Mesenchymal stem cell (in vitro differentiated cells and primary cell): ENCODE results near the gene MALSU1.

ENCODE experiments used
- DNase-seq: peaks from one replicate; pipeline ENCODE4 v3.0.0-alpha.2; 2013
- H2AFZ ChIP-seq: one replicate; pipeline ENCODE4 v1.6.1; 2013; ENCODE audit warnings: low read depth, mild to moderate bottlenecking, control low read depth, inconsistent platforms, low read length, moderate library complexity
- H2AK5ac ChIP-seq: 2 replicates; pipeline ENCODE4 v1.6.1; 2013; ENCODE audit warnings: low read length, moderate library complexity, mild to moderate bottlenecking, inconsistent platforms; ENCODE audit not compliant: severe bottlenecking
- H2BK120ac ChIP-seq: one replicate; pipeline ENCODE4 v1.6.1; 2013; ENCODE audit warnings: low read depth, mild to moderate bottlenecking, inconsistent platforms, low read length, moderate library complexity
- H2BK12ac ChIP-seq, 2 experiments: one replicate each; pipeline ENCODE4 v1.6.1; 2013; ENCODE audit warnings: inconsistent platforms in 2 of 2, low read length in 2 of 2, mild to moderate bottlenecking in 2 of 2, moderate library complexity in 2 of 2, control low read depth in 1 of 2
- H2BK15ac ChIP-seq: one replicate; pipeline ENCODE4 v1.6.1; 2013; ENCODE audit warnings: mild to moderate bottlenecking, low read depth, inconsistent platforms; ENCODE audit not compliant: poor library complexity, severe bottlenecking
- H2BK5ac ChIP-seq: 2 replicates; pipeline ENCODE4 v1.6.1; 2013; ENCODE audit warnings: low read depth, mild to moderate bottlenecking, low read length, control low read depth, inconsistent platforms; ENCODE audit not compliant: poor library complexity, severe bottlenecking
- H3K14ac ChIP-seq, 2 experiments: one replicate each; pipeline ENCODE4 v1.6.1; 2013; ENCODE audit warnings: inconsistent platforms in 2 of 2, low read length in 2 of 2, control low read depth in 1 of 2, mild to moderate bottlenecking in 1 of 2, moderate library complexity in 1 of 2
- H3K18ac ChIP-seq, 2 experiments: one replicate each; pipeline ENCODE4 v1.6.1; 2013; ENCODE audit warnings: inconsistent platforms in 2 of 2, low read length in 2 of 2, control low read depth in 1 of 2, low read depth in 1 of 2, mild to moderate bottlenecking in 1 of 2
- H3K23ac ChIP-seq, 2 experiments: one replicate each; pipeline ENCODE4 v1.6.1; 2013; ENCODE audit warnings: inconsistent platforms in 2 of 2, low read length in 2 of 2, mild to moderate bottlenecking in 2 of 2, moderate library complexity in 2 of 2, control low read depth in 1 of 2
- H3K27ac ChIP-seq: 2 replicates; pipeline ENCODE4 v1.5.1; 2013; ENCODE audit warnings: mild to moderate bottlenecking, moderate library complexity, low read length, control low read depth, inconsistent platforms; ENCODE audit not compliant: poor library complexity, severe bottlenecking
- H3K27me3 ChIP-seq, 2 experiments: 2 replicates each; pipeline versions ENCODE4 v1.6.1 to v1.7.0; 2013; ENCODE audit warnings: low read length in 2 of 2, mild to moderate bottlenecking in 2 of 2, moderate library complexity in 2 of 2, control low read depth in 1 of 2, inconsistent platforms in 1 of 2; ENCODE audit not compliant: control insufficient read depth in 1 of 2, insufficient read depth in 1 of 2
- H3K36me3 ChIP-seq, 2 experiments: 2 replicates each; pipeline versions ENCODE4 v1.6.1 to v1.7.0; 2013; ENCODE audit warnings: low read length in 2 of 2, control low read depth in 1 of 2, inconsistent platforms in 1 of 2, low read depth in 1 of 2, mild to moderate bottlenecking in 1 of 2; ENCODE audit not compliant: insufficient read depth in 2 of 2, control insufficient read depth in 1 of 2
- H3K4ac ChIP-seq, 2 experiments: one replicate each; pipeline ENCODE4 v1.6.1; 2013; ENCODE audit warnings: inconsistent platforms in 2 of 2, low read length in 2 of 2, mild to moderate bottlenecking in 2 of 2, moderate library complexity in 2 of 2, control low read depth in 1 of 2, low read depth in 1 of 2
- H3K4me1 ChIP-seq: 2 replicates; pipeline ENCODE4 v1.6.1; 2013; ENCODE audit warnings: low read depth, low read length, control low read depth; ENCODE audit not compliant: control insufficient read depth, insufficient read depth
- H3K4me2 ChIP-seq: 2 replicates; pipeline ENCODE4 v1.6.1; 2013; ENCODE audit warnings: low read length, mild to moderate bottlenecking, inconsistent platforms; ENCODE audit not compliant: poor library complexity, severe bottlenecking
- H3K4me3 ChIP-seq, 2 experiments: 2 replicates each; pipeline versions ENCODE4 v1.5.1 to v1.7.0; 2013; ENCODE audit warnings: low read length in 2 of 2, mild to moderate bottlenecking in 2 of 2, control low read depth in 1 of 2, low read depth in 1 of 2; ENCODE audit not compliant: insufficient read depth in 1 of 2
- H3K79me1 ChIP-seq: replicated peaks from 2 replicates; pipeline ENCODE4 v1.6.1; 2013; ENCODE audit warnings: mild to moderate bottlenecking, control low read depth, low read length, inconsistent platforms; ENCODE audit not compliant: poor library complexity, severe bottlenecking
- H3K9ac ChIP-seq: 2 replicates; pipeline ENCODE4 v1.7.0; 2013; ENCODE audit warnings: mild to moderate bottlenecking, low read length, moderate library complexity
- H3K9me3 ChIP-seq: 2 replicates; pipeline ENCODE4 v1.7.0; 2013; ENCODE audit warnings: mild to moderate bottlenecking, low read length; ENCODE audit not compliant: control insufficient read depth
- H4K8ac ChIP-seq: one replicate; pipeline ENCODE4 v1.6.1; 2013; ENCODE audit warnings: inconsistent platforms, mild to moderate bottlenecking, low read length, moderate library complexity
- H4K91ac ChIP-seq: one replicate; pipeline ENCODE4 v1.6.1; 2013; ENCODE audit warnings: mild to moderate bottlenecking, low read length, inconsistent platforms
- WGBS: methylation state at CpG from one replicate; pipeline ENCODE4 v1.1.7; 2013; ENCODE audit warnings: mixed read lengths; 5-methylcytosine and 5-hydroxymethylcytosine counted together

Gene MALSU1

DNA sequence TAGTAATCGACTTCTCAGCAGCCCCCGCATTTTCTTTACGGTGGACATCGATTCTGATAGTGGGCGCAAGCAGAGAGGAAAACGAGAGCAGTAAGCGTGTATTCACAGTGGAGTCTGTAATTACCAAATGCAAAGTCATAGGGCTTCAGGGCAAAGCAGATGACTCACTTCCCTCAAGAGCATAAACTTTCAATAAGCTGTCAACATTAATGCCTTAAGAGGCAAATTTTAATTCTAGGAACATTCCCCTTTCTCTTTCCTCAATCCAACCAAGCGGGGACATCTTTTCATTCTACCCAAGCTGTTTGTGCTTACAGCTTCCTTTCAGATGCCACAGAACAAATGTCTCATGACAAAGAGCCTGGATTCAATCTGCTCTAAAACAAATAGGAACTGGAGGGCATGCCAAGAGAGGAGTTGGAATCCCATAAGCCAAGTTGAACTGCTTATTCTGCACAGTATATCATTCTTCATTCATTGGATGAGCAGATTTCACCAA, 48.6 kb downstream of the MALSU1 start:
- Histone ChIP-seq H3K9ac (peak overlapping the region; percentile 54), H2BK12ac (no peak overlapping the region), H3K4me2 (peak overlapping the region; percentile 46), H3K27ac (peak overlapping the region; percentile 79), H4K91ac (no peak overlapping the region), H2AFZ (no peak overlapping the region), H3K4ac (peak overlapping the region in 1 of 2 experiments; percentile 61), H2BK15ac (no peak overlapping the region), H3K27me3 (no peaks in the 10 kb centered on the region), H3K9me3 (no peaks in the 10 kb centered on the region), H3K4me1 (peaks cover 8% of the 10 kb centered on the region), H2BK5ac (no peak overlapping the region), H3K23ac (no peak overlapping the region), H3K36me3 (peaks cover 0 to 2% of the 10 kb centered on the region in 2 experiments), H3K79me1 (peaks cover 20% of the 10 kb centered on the region), H3K18ac (peak overlapping the region in 1 of 2 experiments; percentile 42), H4K8ac (no peak overlapping the region), H3K4me3 (peak overlapping the region in 1 of 2 experiments; percentile 42), H2BK120ac (no peak overlapping the region), H2AK5ac (peak overlapping the region; percentile 4), H3K14ac (no peak overlapping the region)
- peak; percentile 94 for DNase-seq
- WGBS: 14% methylated on average over 7 of the region's 8 CpGs

DNA sequence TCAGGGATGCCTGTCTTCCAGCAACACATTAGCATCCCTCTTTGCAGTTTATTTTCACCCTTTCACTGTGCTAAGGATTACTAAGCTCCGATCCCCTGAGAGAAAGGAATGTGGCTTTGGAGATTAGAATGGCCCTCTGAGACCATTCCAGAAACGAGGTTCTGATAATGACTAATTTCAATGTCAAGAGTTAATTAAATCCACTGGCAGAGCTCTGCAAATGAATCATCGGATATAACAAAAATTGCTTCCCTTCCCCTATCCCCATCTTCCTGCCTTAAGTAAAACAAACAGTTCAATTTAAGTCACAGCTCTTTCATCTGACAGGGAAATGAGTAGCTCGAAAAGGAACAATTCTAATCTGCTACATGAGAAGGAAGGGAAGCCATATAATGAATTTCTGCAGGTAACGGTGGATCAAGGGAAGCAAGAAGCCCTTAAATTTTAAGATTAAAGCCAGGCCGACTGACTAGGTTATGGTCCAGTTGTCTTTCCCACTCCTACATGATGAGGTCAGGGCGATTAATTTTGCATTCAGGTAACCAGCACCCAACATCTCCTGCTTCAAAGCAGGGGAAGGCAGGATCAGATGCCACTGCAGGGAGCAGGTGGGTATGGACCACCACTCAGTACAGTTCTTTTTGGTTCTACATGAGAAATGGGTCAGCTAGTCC, 50.5 kb downstream of the MALSU1 start:
- Histone ChIP-seq H3K14ac (no peak overlapping the region), H3K79me1 (peaks cover 22% of the 10 kb centered on the region), H2BK12ac (peak overlapping the region; percentile 49 to 95), H3K4ac (peak overlapping the region in 1 of 2 experiments; percentile 84), H2AK5ac (no peak overlapping the region), H3K9ac (peak overlapping the region; percentile 17), H2AFZ (no peak overlapping the region), H2BK5ac (no peak overlapping the region), H3K9me3 (no peaks in the 10 kb centered on the region), H4K91ac (no peak overlapping the region), H2BK15ac (peak overlapping the region; percentile 53), H3K36me3 (peaks cover 0 to 2% of the 10 kb centered on the region in 2 experiments), H2BK120ac (no peak overlapping the region), H3K4me1 (peaks cover 12% of the 10 kb centered on the region), H4K8ac (peak overlapping the region; percentile 62), H3K27ac (peak overlapping the region; percentile 59), H3K4me2 (no peak overlapping the region), H3K18ac (peak overlapping the region; percentile 67 to 83), H3K4me3 (peak overlapping the region in 1 of 2 experiments; percentile 36), H3K27me3 (no peaks in the 10 kb centered on the region), H3K23ac (peak overlapping the region in 1 of 2 experiments; percentile 80)
- WGBS: 27% methylated on average over 7 of the region's 7 CpGs
- peak; percentile 65 for DNase-seq

DNA sequence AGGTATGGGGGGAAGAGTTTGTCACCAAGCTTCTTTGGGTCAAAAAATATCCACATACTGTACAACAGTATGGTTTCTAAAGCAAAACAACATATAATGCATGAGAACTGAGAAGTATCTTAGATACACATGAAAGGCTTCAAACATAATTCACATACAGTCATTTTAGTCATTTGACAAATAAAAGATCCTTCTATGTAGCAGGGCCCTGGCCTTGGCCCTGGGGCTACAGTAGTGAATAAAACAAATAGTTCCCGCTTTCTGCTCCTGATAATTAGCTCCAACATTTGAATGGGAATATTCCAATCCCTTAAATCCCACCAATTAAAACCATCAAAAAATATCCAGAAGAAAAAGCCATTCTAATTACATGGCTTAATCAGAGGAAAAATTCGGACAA, 51.3 kb downstream of the MALSU1 start:
- H3K9me3 ChIP-seq: no peaks in the 10 kb centered on the region
- H3K4me2 ChIP-seq: no peak overlapping the region
- no peak overlapping the region for H4K8ac ChIP-seq
- no peak overlapping the region for H2BK5ac ChIP-seq
- H2BK12ac ChIP-seq: no peak overlapping the region
- no peak overlapping the region for H3K27ac ChIP-seq
- no peak overlapping the region for H3K9ac ChIP-seq
- 100% methylated on average over 2 of the region's 2 CpGs for WGBS
- H3K4me1 ChIP-seq: peaks cover 12% of the 10 kb centered on the region
- H3K23ac ChIP-seq: no peak overlapping the region
- H4K91ac ChIP-seq: no peak overlapping the region
- H3K14ac ChIP-seq: no peak overlapping the region
- H3K18ac ChIP-seq: no peak overlapping the region
- no peak overlapping the region for H3K4me3 ChIP-seq
- H3K79me1 ChIP-seq: peaks cover 22% of the 10 kb centered on the region
- no peak overlapping the region for H2BK15ac ChIP-seq
- no peak overlapping the region for H2AFZ ChIP-seq
- no peaks in the 10 kb centered on the region for H3K27me3 ChIP-seq
- H3K4ac ChIP-seq: no peak overlapping the region
- H2BK120ac ChIP-seq: no peak overlapping the region
- no peak for DNase-seq
- no peaks in the 10 kb centered on the region for H3K36me3 ChIP-seq
- H2AK5ac ChIP-seq: no peak overlapping the region

GRCh38 chr7:23353172-23353571, 54.0 kb downstream of the MALSU1 start:
- Histone ChIP-seq H3K18ac (no peak overlapping the region), H3K36me3 (no peaks in the 10 kb centered on the region), H2BK15ac (no peak overlapping the region), H3K4ac (no peak overlapping the region), H3K4me1 (peaks cover 7% of the 10 kb centered on the region), H2AK5ac (peak overlapping the region; percentile 27), H2BK12ac (no peak overlapping the region), H3K14ac (no peak overlapping the region), H3K23ac (no peak overlapping the region), H2BK120ac (no peak overlapping the region), H3K4me2 (no peak overlapping the region), H3K79me1 (peaks cover 26% of the 10 kb centered on the region), H3K27me3 (no peaks in the 10 kb centered on the region), H4K91ac (no peak overlapping the region), H3K9me3 (no peaks in the 10 kb centered on the region), H2BK5ac (no peak overlapping the region), H3K27ac (peak overlapping the region; percentile 30), H3K9ac (no peak overlapping the region), H2AFZ (no peak overlapping the region), H4K8ac (no peak overlapping the region), H3K4me3 (no peak overlapping the region)
- no peak for DNase-seq
- 100% methylated on average over 4 of the region's 5 CpGs for WGBS
